Kidney (tissue), 14 donors: ENCODE results near the gene UGT1A1. TPM values are rescaled to one million over a fixed set of nuclear protein-coding genes. Genes with fewer than 3 reads are reported as not detected.

Experiments used
- DNase-seq, 5 donors: peaks; one replicate each; pipeline ENCODE4 v3.0.0-alpha.2; 2013 to 2020
- FAIRE-seq: peaks from 2 replicates; lab custom pipeline; 2012; peaks lifted over from hg19 to GRCh38; lab: Jason Lieb, UNC
- H3K27ac ChIP-seq, 2 donors: one replicate each; pipeline ENCODE4 v1.7.0; 2013; ENCODE audit warnings: low read depth in 2 of 2, low read length in 2 of 2, inconsistent platforms in 1 of 2
- H3K27me3 ChIP-seq: one replicate; pipeline ENCODE4 v1.7.1; 2013; ENCODE audit warnings: low read length, inconsistent platforms; ENCODE audit not compliant: control insufficient read depth, insufficient read depth
- H3K36me3 ChIP-seq, 3 donors: one replicate each; pipeline versions ENCODE4 v1.7.0 to v1.7.1; 2013; ENCODE audit warnings: low read length in 3 of 3, control low read depth in 1 of 3, inconsistent platforms in 1 of 3; ENCODE audit not compliant: insufficient read depth in 3 of 3, control insufficient read depth in 2 of 3
- H3K4me1 ChIP-seq, 3 donors: one replicate each; pipeline versions ENCODE4 v1.7.0 to v1.7.1; 2013; ENCODE audit warnings: low read length in 3 of 3, inconsistent platforms in 1 of 3, low read depth in 1 of 3; ENCODE audit not compliant: control insufficient read depth in 2 of 3, insufficient read depth in 2 of 3
- H3K4me3 ChIP-seq, 3 donors: one replicate each; pipeline versions ENCODE4 v1.7.0 to v1.8.1; 2013; ENCODE audit warnings: low read length in 3 of 3, control low read depth in 1 of 3, inconsistent platforms in 1 of 3
- H3K9ac ChIP-seq, 3 donors: one replicate each; pipeline versions ENCODE4 v1.7.0 to v1.7.1; 2013; ENCODE audit warnings: low read length in 3 of 3, control low read depth in 1 of 3, inconsistent platforms in 1 of 3
- H3K9me3 ChIP-seq, 3 donors: one replicate each; pipeline versions ENCODE4 v1.7.0 to v1.7.1; 2013; ENCODE audit warnings: low read length in 3 of 3, control low read depth in 1 of 3, inconsistent platforms in 1 of 3; ENCODE audit not compliant: control insufficient read depth in 2 of 3, insufficient read depth in 1 of 3
- intact Hi-C: fragments of 100-400 bp; cut with DNase I; formaldehyde crosslinking; loops from one replicate; pipeline ENCODE4 v1.11.1; 2022
- polyA plus RNA-seq: library from polyadenylated mRNA; stranded (reverse); fragments of 350-450 nt; fragmentation: Illumina TruSeq; extraction: RNeasy Lipid Tissue Mini Kit (QIAGEN cat#74804); gene quantifications from one replicate; pipeline ENCODE4 v1.2.3, GENCODE V29; 2014; ENCODE audit warnings: low read depth, low replicate concordance; ENCODE audit not compliant: insufficient read depth
- total RNA-seq: library from RNA; stranded (reverse); fragmentation: NEBNext Ultra II Directional; extraction: Animal tissue kit (Norgen Biotek cat#: 25700); gene quantifications from one replicate; pipeline ENCODE4 v1.2.1, GENCODE V29; 2021
- TF ChIP-seq, protein P1 (sequence below): IDR thresholded peaks from 3 replicates; pipeline ENCODE4 v1.5.1; 2012; ENCODE audit warnings: mild to moderate bottlenecking, moderate library complexity, borderline replicate concordance; ENCODE audit not compliant: insufficient read depth; ENCODE audit errors: extremely low read depth
- donor health status: control.
- donor health status: control.
- donor health status: control.
- donor health status: control.
- donor health status: control.
- donor health status: DM: yes; HTN: yes; CAD: no.
- donor health status: Normal renal cell carcinoma (clear cell type).

UGT1A1 gene
- total and polyA plus RNA-seq, 2 donors from 2014 or later: 1.4 to 3.6 TPM

DNA sequence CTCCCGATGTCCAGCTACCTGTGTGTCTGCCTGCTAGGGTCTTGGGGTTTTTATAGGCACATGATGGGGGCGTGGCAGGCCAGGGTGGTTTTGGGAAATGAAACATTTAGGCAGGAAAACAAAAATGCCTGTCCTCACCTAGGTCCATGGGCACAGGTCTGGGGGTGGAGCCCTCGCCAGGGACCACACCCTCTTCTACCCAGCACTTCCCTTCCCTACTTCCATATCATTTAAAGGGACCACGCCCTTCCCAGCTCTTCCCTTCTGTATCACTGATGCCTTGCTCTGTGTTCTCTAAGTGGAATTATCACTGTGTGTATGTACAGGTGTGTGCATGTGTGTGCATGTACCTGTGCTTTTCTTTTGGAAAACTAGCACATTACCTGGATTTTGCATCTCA, 6.3 kb downstream of the UGT1A1 start:
- TF ChIP-seq, protein P1, sequence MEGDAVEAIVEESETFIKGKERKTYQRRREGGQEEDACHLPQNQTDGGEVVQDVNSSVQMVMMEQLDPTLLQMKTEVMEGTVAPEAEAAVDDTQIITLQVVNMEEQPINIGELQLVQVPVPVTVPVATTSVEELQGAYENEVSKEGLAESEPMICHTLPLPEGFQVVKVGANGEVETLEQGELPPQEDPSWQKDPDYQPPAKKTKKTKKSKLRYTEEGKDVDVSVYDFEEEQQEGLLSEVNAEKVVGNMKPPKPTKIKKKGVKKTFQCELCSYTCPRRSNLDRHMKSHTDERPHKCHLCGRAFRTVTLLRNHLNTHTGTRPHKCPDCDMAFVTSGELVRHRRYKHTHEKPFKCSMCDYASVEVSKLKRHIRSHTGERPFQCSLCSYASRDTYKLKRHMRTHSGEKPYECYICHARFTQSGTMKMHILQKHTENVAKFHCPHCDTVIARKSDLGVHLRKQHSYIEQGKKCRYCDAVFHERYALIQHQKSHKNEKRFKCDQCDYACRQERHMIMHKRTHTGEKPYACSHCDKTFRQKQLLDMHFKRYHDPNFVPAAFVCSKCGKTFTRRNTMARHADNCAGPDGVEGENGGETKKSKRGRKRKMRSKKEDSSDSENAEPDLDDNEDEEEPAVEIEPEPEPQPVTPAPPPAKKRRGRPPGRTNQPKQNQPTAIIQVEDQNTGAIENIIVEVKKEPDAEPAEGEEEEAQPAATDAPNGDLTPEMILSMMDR: no peak
- Histone ChIP-seq H3K36me3 (peaks cover 0 to 24% (median 13%) of the 10 kb centered on the region in 3 donors), H3K4me1 (no peaks in the 10 kb centered on the region), H3K27ac (no peak overlapping the region), H3K27me3 (no peaks in the 10 kb centered on the region), H3K9ac (no peak overlapping the region), H3K4me3 (no peak overlapping the region), H3K9me3 (no peaks in the 10 kb centered on the region)
- DNase-seq: no peak
- intact Hi-C loops: no loop called here
- FAIRE-seq: no peak

DNA sequence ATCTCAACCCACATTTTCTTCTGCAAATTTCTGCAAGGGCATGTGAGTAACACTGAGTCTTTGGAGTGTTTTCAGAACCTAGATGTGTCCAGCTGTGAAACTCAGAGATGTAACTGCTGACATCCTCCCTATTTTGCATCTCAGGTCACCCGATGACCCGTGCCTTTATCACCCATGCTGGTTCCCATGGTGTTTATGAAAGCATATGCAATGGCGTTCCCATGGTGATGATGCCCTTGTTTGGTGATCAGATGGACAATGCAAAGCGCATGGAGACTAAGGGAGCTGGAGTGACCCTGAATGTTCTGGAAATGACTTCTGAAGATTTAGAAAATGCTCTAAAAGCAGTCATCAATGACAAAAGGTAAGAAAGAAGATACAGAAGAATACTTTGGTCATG, 8.0 kb downstream of the UGT1A1 start:
- FAIRE-seq: no peak
- Histone ChIP-seq H3K9ac (no peak overlapping the region), H3K9me3 (no peaks in the 10 kb centered on the region), H3K27ac (no peak overlapping the region), H3K4me3 (no peak overlapping the region), H3K4me1 (no peaks in the 10 kb centered on the region), H3K36me3 (peaks cover 0 to 34% (median 16%) of the 10 kb centered on the region in 3 donors), H3K27me3 (no peaks in the 10 kb centered on the region)
- DNase-seq: no peak
- intact Hi-C loops: no loop called here
- TF ChIP-seq, protein P1: no peak

DNA sequence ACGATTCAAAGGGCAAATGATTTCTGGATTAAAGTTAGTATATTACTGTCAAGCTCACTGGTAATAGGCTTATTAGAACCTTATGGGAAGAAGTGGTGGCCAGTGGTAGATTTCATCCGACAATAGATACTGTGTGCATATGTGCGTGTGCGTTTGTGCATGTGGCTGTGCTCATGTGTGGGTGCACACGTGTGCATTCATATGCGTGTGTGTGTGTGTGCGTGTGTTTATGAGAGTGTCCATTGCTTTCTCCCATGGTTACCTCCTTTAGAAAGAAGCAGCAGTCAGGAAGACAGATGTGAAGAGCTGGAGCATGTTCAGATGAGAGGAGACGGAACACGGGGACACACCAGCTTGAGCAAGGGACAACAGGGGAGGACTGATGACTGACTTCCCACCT, 9.2 kb downstream of the UGT1A1 start:
- Histone ChIP-seq H3K4me1 (no peaks in the 10 kb centered on the region), H3K9me3 (no peaks in the 10 kb centered on the region), H3K4me3 (no peak overlapping the region), H3K27ac (no peak overlapping the region), H3K36me3 (peaks cover 0 to 35% (median 16%) of the 10 kb centered on the region in 3 donors), H3K9ac (no peak overlapping the region), H3K27me3 (no peaks in the 10 kb centered on the region)
- intact Hi-C loops: no loop called here
- DNase-seq (no peak), FAIRE-seq (no peak)
- TF ChIP-seq, protein P1: no peak

DNA sequence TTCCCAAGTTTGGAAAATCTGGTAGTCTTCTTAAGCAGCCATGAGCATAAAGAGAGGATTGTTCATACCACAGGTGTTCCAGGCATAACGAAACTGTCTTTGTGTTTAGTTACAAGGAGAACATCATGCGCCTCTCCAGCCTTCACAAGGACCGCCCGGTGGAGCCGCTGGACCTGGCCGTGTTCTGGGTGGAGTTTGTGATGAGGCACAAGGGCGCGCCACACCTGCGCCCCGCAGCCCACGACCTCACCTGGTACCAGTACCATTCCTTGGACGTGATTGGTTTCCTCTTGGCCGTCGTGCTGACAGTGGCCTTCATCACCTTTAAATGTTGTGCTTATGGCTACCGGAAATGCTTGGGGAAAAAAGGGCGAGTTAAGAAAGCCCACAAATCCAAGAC, 12.1 kb downstream of the UGT1A1 start:
- Histone ChIP-seq H3K4me1 (no peaks in the 10 kb centered on the region), H3K9me3 (peaks cover 0 to 3% (median 0%) of the 10 kb centered on the region in 3 donors), H3K4me3 (no peak overlapping the region), H3K36me3 (peaks cover 0 to 35% (median 16%) of the 10 kb centered on the region in 3 donors), H3K27ac (no peak overlapping the region), H3K27me3 (no peaks in the 10 kb centered on the region), H3K9ac (no peak overlapping the region)
- FAIRE-seq (no peak), DNase-seq (no peak)
- TF ChIP-seq, protein P1: no peak
- intact Hi-C loops: no loop called here
